ENCODE data around the gene GFOD1. TPM values are rescaled to one million over a fixed set of nuclear protein-coding genes. Genes with fewer than 3 reads are reported as not detected.

The GFOD1 gene
- total and polyA plus RNA-seq, 2 donors (not counting 1 experiment from before 2014, with no cell fraction given) = 10.5 to 25.3 TPM

GRCh38 chr6:13471184-13471583, 16.2 kb downstream of the GFOD1 start:
- no peaks in the 10 kb centered on the region for H3K36me3 ChIP-seq (ENCODE audit: control insufficient read depth, insufficient read depth, low read length)
- H3K4me1 ChIP-seq (ENCODE audit: control insufficient read depth, extremely low read depth, insufficient read depth, low read length) = peaks cover 15% of the 10 kb centered on the region
- no peak overlapping the region for H2AFZ ChIP-seq (ENCODE audit: low read length)
- H3K9ac ChIP-seq (ENCODE audit: insufficient read depth, low read length) = no peak overlapping the region
- no peak for DNase-seq (ENCODE audit: low read depth in 2 of 2)
- H3K4me2 ChIP-seq (ENCODE audit: extremely low read depth, insufficient read depth, low read length) = no peak overlapping the region
- no peak overlapping the region for H3K4me3 ChIP-seq (replicated peaks in 1 of 4; ENCODE audit: control extremely low read depth in 1 of 4, insufficient read depth in 1 of 4, low read depth in 3 of 4, low read length in 4 of 4)
- H3K27ac ChIP-seq (ENCODE audit: insufficient read depth, low read length) = no peak overlapping the region
- H3K79me2 ChIP-seq (ENCODE audit: control insufficient read depth, insufficient read depth, low read length) = peaks cover 2% of the 10 kb centered on the region
- H3K27me3 ChIP-seq (ENCODE audit: control insufficient read depth, insufficient read depth, low read length) = no peaks in the 10 kb centered on the region
- no peaks in the 10 kb centered on the region for H3K9me3 ChIP-seq (ENCODE audit: control insufficient read depth, insufficient read depth, low read depth, low read length)
- H4K20me1 ChIP-seq (ENCODE audit: control insufficient read depth, extremely low read depth, insufficient read depth, low read length) = no peaks in the 10 kb centered on the region
- TF ChIP-seq EZH2 (IDR thresholded peaks at IDR 0.05; ENCODE audit: low read length, missing control alignments) (no peak), CTCF (conservative IDR thresholded peaks at IDR 0.05 in 1 of 2, IDR thresholded peaks at IDR 0.05 in 1 of 2; ENCODE audit: low read depth in 1 of 2, low read length in 2 of 2) (no peak)

- Histone ChIP-seq H3K4me2 (ENCODE audit: extremely low read depth, insufficient read depth, low read length) (no peak overlapping the region), H3K4me3 (replicated peaks in 1 of 4; ENCODE audit: control extremely low read depth in 1 of 4, insufficient read depth in 1 of 4, low read depth in 3 of 4, low read length in 4 of 4) (no peak overlapping the region), H3K79me2 (ENCODE audit: control insufficient read depth, insufficient read depth, low read length) (peaks cover 2% of the 10 kb centered on the region), H2AFZ (ENCODE audit: low read length) (no peak overlapping the region), H3K27ac (ENCODE audit: insufficient read depth, low read length) (no peak overlapping the region), H4K20me1 (ENCODE audit: control insufficient read depth, extremely low read depth, insufficient read depth, low read length) (no peaks in the 10 kb centered on the region), H3K4me1 (ENCODE audit: control insufficient read depth, extremely low read depth, insufficient read depth, low read length) (peaks cover 20% of the 10 kb centered on the region), H3K36me3 (ENCODE audit: control insufficient read depth, insufficient read depth, low read length) (no peaks in the 10 kb centered on the region), H3K9ac (ENCODE audit: insufficient read depth, low read length) (no peak overlapping the region), H3K9me3 (ENCODE audit: control insufficient read depth, insufficient read depth, low read depth, low read length) (no peaks in the 10 kb centered on the region), H3K27me3 (ENCODE audit: control insufficient read depth, insufficient read depth, low read length) (no peaks in the 10 kb centered on the region)
- TF ChIP-seq CTCF (conservative IDR thresholded peaks at IDR 0.05 in 1 of 2, IDR thresholded peaks at IDR 0.05 in 1 of 2; ENCODE audit: low read depth in 1 of 2, low read length in 2 of 2) = no peak
- TF ChIP-seq EZH2 (IDR thresholded peaks at IDR 0.05; ENCODE audit: low read length, missing control alignments) = no peak
- no peak for DNase-seq (ENCODE audit: low read depth in 2 of 2)
Observed at GRCh38 chr6:13470238-13471140, 16.9 kb downstream of the GFOD1 start.

GRCh38 chr6:13469693-13470092, 17.7 kb downstream of the GFOD1 start:
- no peaks in the 10 kb centered on the region for H3K27me3 ChIP-seq (ENCODE audit: control insufficient read depth, insufficient read depth, low read length)
- H3K27ac ChIP-seq (ENCODE audit: insufficient read depth, low read length) = no peak overlapping the region
- H3K9me3 ChIP-seq (ENCODE audit: control insufficient read depth, insufficient read depth, low read depth, low read length) = no peaks in the 10 kb centered on the region
- no peaks in the 10 kb centered on the region for H4K20me1 ChIP-seq (ENCODE audit: control insufficient read depth, extremely low read depth, insufficient read depth, low read length)
- H3K79me2 ChIP-seq (ENCODE audit: control insufficient read depth, insufficient read depth, low read length) = peaks cover 2% of the 10 kb centered on the region
- peaks cover 22% of the 10 kb centered on the region for H3K4me1 ChIP-seq (ENCODE audit: control insufficient read depth, extremely low read depth, insufficient read depth, low read length)
- H3K36me3 ChIP-seq (ENCODE audit: control insufficient read depth, insufficient read depth, low read length) = no peaks in the 10 kb centered on the region
- no peak for TF ChIP-seq EZH2 (IDR thresholded peaks at IDR 0.05; ENCODE audit: low read length, missing control alignments)
- no peak for TF ChIP-seq CTCF (conservative IDR thresholded peaks at IDR 0.05 in 1 of 2, IDR thresholded peaks at IDR 0.05 in 1 of 2; ENCODE audit: low read depth in 1 of 2, low read length in 2 of 2)
- DNase-seq (ENCODE audit: low read depth in 2 of 2) = no peak
- no peak overlapping the region for H3K4me3 ChIP-seq (replicated peaks in 1 of 4; ENCODE audit: control extremely low read depth in 1 of 4, insufficient read depth in 1 of 4, low read depth in 3 of 4, low read length in 4 of 4)
- H3K4me2 ChIP-seq (ENCODE audit: extremely low read depth, insufficient read depth, low read length) = no peak overlapping the region
- no peak overlapping the region for H3K9ac ChIP-seq (ENCODE audit: insufficient read depth, low read length)
- H2AFZ ChIP-seq (ENCODE audit: low read length) = no peak overlapping the region

Measured in fibroblast of lung (primary cell).